HG02623 (cell line): Measurements from ENCODE around the gene R3HDM2.
"Not testable (repeated sequence)": the region's sequence is repeated elsewhere in the genome, so short reads cannot be mapped to it uniquely, and the experiment has no call there.

Source experiments
- ATAC-seq: cut with Tn5 transposase; IDR thresholded peaks from one replicate; pipeline ENCODE4 v1.9.1; 2021; ENCODE audit warnings: moderate library complexity; ENCODE audit not compliant: unreplicated experiment

Gene R3HDM2

GRCh38 chr12:57454213-57454565 is 23.3 kb upstream of the R3HDM2 start:
- ATAC-seq, result no peak

DNA sequence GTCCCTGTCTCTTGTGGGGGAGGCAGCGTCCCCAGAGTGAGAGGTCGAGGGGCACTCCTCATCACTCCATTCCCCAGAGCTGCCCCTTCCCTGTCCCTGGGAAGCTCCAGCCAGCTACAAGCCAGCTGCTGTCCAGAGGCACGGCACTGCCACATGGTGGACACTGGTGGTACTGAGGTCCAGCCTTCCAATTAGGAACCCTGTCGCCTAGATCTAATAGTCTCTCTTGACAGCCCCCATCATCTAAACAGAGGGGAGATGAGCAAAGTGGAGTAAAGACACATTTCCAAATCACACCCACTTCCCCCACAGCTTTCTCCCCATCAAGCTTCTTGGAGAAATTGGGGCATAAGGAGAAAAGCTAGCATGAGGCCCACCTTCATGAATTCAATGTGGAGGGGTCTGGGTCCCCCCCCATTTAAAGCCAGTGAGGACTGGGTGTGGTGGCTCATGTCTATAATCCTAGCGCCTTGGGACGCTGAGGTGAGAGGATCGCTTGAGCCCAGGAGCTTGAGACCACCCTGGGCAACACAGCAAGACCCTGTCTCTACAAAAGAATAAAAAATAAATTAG is 22.2 kb upstream of the R3HDM2 start:
- no peak for ATAC-seq

DNA sequence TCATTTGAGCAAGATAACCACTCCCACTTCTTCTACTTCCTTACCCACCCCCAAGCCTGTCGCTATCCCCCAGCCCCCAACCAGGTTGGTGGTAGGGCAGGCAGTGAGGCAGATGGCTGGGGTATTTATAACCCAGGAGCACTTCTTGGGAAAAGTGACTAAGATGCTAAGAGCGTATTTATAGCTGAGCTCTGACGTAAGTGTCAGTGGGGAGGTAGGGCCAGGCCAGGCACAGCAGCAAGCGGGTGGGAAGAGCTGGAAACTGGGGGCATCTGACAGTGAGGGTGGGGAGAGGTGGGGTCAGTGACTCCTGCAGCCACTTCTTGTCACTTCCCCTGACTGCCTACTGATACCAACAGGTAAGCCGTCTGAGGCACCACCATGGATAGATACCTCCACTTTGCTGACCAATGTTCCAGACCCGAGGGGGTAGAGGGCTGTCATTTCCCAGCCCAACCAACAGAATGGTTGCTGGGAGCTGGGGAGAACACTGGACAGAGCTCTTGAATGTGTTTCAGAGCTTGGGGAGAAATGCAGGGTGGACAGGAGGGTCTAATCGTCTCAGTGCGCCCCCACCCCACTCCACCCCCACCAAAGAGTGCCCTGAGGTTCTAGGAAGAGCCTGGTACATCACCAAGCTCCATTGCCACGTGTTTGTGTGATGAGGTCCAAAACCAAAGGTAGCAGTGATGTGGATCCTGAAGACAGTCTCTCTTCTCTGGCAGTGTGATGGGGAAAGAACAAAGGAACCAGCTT is 21.5 kb upstream of the R3HDM2 start:
- no peak for ATAC-seq

GRCh38 chr12:57451233-57451778 is 20.5 kb upstream of the R3HDM2 start:
- no peak for ATAC-seq

- no peak for ATAC-seq
Observed at GRCh38 chr12:57450057-57450456, 19.2 kb upstream of the R3HDM2 start.

- no peak for ATAC-seq
Observed at GRCh38 chr12:57449375-57449774, 18.5 kb upstream of the R3HDM2 start.

DNA sequence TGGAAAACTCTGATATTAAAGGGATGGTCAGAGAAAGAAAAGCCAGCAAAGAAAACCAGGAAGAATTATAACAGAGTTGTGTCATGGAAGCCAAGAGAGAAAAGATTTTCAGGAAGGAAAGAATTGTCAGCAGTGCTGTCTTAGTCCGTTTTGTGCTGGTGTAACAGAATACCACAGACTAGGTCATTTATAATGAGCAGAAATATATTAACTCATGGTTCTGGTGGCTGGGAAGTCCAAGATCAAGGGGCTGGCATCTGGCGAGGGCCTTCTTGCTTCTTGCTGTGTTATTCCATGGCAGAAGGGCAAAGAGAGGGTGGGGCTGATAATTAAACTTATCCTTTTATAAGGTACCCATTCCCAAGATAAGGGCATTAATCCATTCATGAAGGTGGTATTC is 17.8 kb upstream of the R3HDM2 start:
- no peak for ATAC-seq

GRCh38 chr12:57446292-57446960 is 15.6 kb upstream of the R3HDM2 start:
- ATAC-seq, result no peak

- ATAC-seq, result no peak
Observed at GRCh38 chr12:57444744-57445143, 13.9 kb upstream of the R3HDM2 start.

- not testable (repeated sequence) for ATAC-seq
Observed at GRCh38 chr12:57444337-57444736, 13.5 kb upstream of the R3HDM2 start.

DNA sequence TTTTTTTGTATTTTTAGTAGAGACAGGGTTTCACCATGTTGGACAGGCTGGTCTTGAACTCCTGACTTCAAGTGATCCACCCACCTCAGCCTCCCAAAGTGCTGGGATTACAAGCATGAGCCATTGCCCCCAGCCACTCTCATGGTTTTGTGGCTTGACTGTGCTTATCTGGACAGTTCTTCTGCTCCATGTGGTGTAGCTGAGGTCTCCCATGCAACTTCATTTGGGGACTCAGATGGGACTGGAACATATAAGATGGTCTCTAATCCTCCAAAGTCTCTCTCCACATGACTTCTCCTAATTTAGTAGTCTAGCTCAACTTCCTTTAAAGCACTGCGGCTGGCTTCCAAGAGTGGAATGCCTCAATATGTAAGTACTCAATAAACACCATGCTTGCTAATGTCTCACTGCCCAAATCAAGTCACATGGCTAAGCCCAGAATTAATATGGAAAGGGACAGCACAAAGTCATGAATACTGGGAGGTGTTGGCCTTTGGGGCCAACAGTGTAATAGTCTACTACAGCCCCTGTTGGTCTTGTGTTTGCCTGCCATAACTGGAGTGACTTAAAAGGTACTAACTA is 11.1 kb upstream of the R3HDM2 start:
- no peak for ATAC-seq

DNA sequence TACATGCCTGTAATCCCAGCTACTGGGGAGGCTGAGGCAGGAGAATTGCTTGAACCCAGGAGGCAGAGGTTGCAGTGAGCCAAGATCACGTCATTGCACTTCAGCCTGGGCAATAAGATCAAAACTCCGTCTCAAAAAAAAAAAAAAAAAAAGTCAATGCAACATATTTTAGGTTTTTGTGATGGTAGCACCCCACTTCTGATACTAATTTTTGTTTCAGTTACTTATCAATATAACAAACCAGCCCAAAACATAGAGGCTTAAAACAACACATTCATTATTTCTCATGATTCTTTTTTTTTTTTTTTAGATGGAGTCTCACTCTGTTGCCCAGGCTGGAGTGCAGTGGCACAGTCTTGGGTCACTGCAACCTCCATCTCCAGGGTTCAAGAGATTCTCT is 10.6 kb upstream of the R3HDM2 start:
- not testable (repeated sequence) for ATAC-seq

- no peak for ATAC-seq
Observed at GRCh38 chr12:57439762-57440266, 9.0 kb upstream of the R3HDM2 start.

DNA sequence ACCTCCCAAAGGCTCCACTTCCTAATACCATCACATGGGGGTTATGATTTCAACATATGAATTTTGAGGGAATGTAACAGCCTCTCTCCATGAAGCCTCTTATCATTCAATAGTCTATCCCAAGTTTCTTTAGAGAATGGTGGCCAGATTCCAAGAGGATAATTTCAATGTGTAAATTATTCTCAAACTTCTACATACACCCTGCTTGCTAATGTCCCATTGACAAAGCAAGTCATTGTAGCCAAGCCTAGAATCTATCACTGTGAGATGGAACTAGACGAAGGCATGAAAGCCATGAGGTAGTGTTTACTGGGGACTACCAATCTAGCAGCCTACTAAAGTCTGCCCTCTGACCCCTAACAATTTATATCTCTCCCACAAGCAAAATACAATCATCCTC is 7.6 kb upstream of the R3HDM2 start:
- ATAC-seq, result no peak

- no peak for ATAC-seq
Observed at GRCh38 chr12:57435293-57435692, 4.5 kb upstream of the R3HDM2 start.

- no peak for ATAC-seq
Observed at GRCh38 chr12:57434517-57435223, 3.8 kb upstream of the R3HDM2 start, which contains the start of gene INHBC. TSS of gene INHBC (plus strand) at chr12:57434784. CDS start at chr12:57434887, 103 bp downstream.

DNA sequence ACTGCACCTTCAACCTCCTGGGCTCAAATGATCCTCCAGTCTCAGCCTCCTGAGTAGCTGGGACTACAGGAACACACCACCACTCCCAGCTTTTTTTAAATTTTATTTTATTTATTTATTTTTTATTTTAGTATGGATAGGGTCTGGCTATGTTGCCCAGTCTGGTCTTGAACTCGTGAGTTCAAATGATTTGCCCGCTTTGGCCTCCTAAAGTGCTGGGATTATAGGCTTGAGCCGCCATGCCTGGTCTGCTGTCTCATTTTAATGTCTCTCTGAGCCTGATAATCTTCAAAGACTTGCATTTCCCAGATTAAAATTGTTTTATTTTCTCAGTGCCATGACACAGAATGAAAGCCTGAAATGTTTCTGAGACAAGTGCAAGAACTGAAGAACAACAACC is 2.5 kb upstream of the R3HDM2 start:
- ATAC-seq, result no peak

DNA sequence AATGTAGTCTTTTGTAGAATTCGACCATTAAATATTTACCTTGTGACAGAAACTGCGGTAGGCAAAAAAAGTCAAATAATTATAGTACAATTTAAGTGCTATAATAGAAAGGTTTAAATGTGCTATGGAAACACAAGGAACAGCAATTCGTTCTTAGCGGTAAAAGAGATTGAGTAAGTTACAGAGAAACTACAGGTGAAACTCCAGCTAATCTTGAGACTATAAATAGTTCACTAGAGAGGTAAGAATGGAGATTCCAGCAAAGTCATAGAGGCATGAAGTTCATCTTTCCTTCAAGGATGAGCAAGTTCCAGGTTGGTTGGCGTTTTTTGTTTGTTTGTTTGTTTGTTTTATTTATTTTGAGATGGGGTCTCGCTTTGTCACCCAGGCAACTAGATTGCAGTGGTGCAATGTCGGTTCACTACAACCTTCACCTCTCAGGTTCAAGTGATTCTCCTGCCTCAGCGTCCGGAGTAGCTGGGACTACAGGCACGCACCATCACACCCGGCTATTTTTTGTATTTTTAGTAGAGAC is 878 bp upstream of the R3HDM2 start:
- ATAC-seq, result no peak

DNA sequence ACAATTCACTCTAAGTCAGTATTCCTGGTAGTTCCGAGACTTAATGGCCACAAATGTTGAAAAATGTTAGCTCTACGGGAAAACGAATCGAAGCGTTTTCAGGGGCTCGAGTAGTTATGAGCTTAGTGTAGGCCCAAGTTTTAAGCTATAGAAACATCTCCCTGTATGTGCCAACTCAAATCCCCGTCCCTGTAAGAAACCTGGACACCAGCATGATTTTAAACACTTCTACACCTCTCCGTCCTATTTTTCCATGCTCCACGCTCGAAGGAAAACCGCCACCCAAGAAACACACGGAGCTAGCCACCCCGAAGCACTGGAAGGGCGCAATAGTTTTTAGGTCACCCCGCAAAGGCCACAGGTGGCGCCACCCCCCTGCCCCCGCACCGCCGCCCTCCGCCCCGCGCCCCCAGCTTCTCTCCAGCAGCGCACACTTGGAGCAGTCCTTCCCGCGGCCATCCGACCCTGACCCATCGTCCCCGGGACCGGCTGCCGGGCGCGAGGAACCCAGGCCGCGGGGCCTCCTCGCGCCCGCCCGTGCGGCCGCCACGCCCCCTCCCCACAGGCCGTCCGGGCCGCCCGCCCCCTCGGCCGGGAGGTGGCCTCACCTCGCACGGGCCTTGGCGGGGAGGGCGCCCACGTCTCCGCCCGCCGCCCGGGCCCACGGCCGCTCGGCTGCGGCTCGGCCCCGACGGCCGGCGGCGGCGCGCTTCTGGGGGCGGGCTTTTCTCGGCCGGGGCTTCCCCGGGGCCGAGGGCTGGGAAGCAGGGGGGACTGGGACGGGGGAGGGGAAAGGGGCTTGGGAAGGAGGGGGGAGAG is 522 bp downstream of the R3HDM2 start:
- ATAC-seq, result peak; percentile 35
